ENCODE results near the gene PGF. TPM values are rescaled to one million over a fixed set of nuclear protein-coding genes. Genes with fewer than 3 reads are reported as not detected.

The PGF gene
- total and polyA plus RNA-seq, 2 of the 13 experiments (the other 11 are each of a cell fraction or from before 2014, with no cell fraction given) = 10.7 to 27.5 TPM

GRCh38 chr14:74911704-74912103 is 43.7 kb downstream of the PGF start:
- POLR2A ChIA-PET = interaction anchor here (1.5 kb wide), 1 partner anchor 11 kb away, joined by 5 read pairs; the partner anchor contains the start of gene RPS6KL1
- ATAC-seq = no peak
- WGBS (ENCODE audit: low lambda C conversion rate) = 44% methylated on average over 3 of the region's 5 CpGs
- peaks cover 11% of the 10 kb centered on the region; the same call in 1 of the 2 replicates for H3K4me1 ChIP-seq (ENCODE audit: insufficient read depth, low read length)
- TF ChIP-seq HIC2 (CRISPR knock-in tag; IDR thresholded peaks at IDR 0.05; ENCODE audit: low read depth) = no peak
- peak; percentile 60; the same call in 1 of the 2 replicates for TF ChIP-seq ZSCAN25 (CRISPR knock-in tag; IDR thresholded peaks at IDR 0.05)
- TF ChIP-seq NCOA1 (CRISPR knock-in tag; IDR thresholded peaks at IDR 0.05) = no peak
- TF ChIP-seq ZNF274 (CRISPR knock-in tag; IDR thresholded peaks at IDR 0.05) = no peak
- H3K27me3 ChIP-seq (ENCODE audit: control insufficient read depth in 1 of 2, insufficient read depth in 2 of 2, low read length in 2 of 2) = no peaks in the 10 kb centered on the region
- no peaks in the 10 kb centered on the region for H3K36me3 ChIP-seq (replicated peaks in 1 of 2; ENCODE audit: control insufficient read depth in 1 of 2, insufficient read depth in 2 of 2, low read length in 2 of 2)
- intact Hi-C loops (cut with micrococcal nuclease; ENCODE audit: unreplicated experiment) (no loop called here), in situ Hi-C loops (cut with HindIII; ENCODE audit: extremely low pct_ligation_motif_present, low pct_unique_long_range_greater_than_20kb) (loop anchor here (5.0 kb wide), 1 partner anchor 181 kb away; no protein-coding TSS in a partner anchor)
- no peak for FAIRE-seq
- no peak overlapping the region for H2AFZ ChIP-seq (ENCODE audit: low read length)
- no peak for DNase-seq (ENCODE audit: low spot score)
- no TSS peak for BruUV-seq (replicated peaks)
- no peaks in the 10 kb centered on the region for H3K9me3 ChIP-seq (ENCODE audit: low read length)
- H4K20me1 ChIP-seq (ENCODE audit: insufficient read depth, low read length) = no peaks in the 10 kb centered on the region
- no peaks in the 10 kb centered on the region for H3K79me2 ChIP-seq (ENCODE audit: insufficient read depth, low read length)
- CTCF ChIA-PET (ENCODE audit: low intra/inter-chr PET ratio, low total read pairs) = no interaction called here
- no peak overlapping the region for H3K4me3 ChIP-seq (replicated peaks in 1 of 3; ENCODE audit: insufficient read depth in 1 of 3, low read depth in 2 of 3, low read length in 3 of 3)
- H3K9ac ChIP-seq (ENCODE audit: insufficient read depth, low read depth, low read length) = no peak overlapping the region
- no peak overlapping the region for H3K27ac ChIP-seq (ENCODE audit: extremely low read length, insufficient read depth, low read length)
- H3K4me2 ChIP-seq (ENCODE audit: low read depth, low read length) = no peak overlapping the region

GRCh38 chr14:74911221-74911620 is 44.2 kb downstream of the PGF start:
- no peaks in the 10 kb centered on the region for H3K27me3 ChIP-seq (ENCODE audit: control insufficient read depth in 1 of 2, insufficient read depth in 2 of 2, low read length in 2 of 2)
- no peak for DNase-seq (ENCODE audit: low spot score)
- no peaks in the 10 kb centered on the region for H3K79me2 ChIP-seq (ENCODE audit: insufficient read depth, low read length)
- H3K36me3 ChIP-seq (replicated peaks in 1 of 2; ENCODE audit: control insufficient read depth in 1 of 2, insufficient read depth in 2 of 2, low read length in 2 of 2) = no peaks in the 10 kb centered on the region
- ChIA-PET POLR2A (interaction anchor here (1.5 kb wide), 1 partner anchor 11 kb away, joined by 5 read pairs; the partner anchor contains the start of gene RPS6KL1), CTCF (ENCODE audit: low intra/inter-chr PET ratio, low total read pairs) (no interaction called here)
- BruUV-seq (replicated peaks) = no TSS peak
- intact Hi-C loops (cut with micrococcal nuclease; ENCODE audit: unreplicated experiment) (no loop called here), in situ Hi-C loops (cut with HindIII; ENCODE audit: extremely low pct_ligation_motif_present, low pct_unique_long_range_greater_than_20kb) (loop anchor here (5.0 kb wide), 1 partner anchor 181 kb away; no protein-coding TSS in a partner anchor)
- FAIRE-seq = no peak
- H3K4me1 ChIP-seq (ENCODE audit: insufficient read depth, low read length) = peaks cover 11% of the 10 kb centered on the region; the same call in 1 of the 2 replicates
- no peak overlapping the region for H3K4me2 ChIP-seq (ENCODE audit: low read depth, low read length)
- no peak for ATAC-seq
- H3K27ac ChIP-seq (ENCODE audit: extremely low read length, insufficient read depth, low read length) = no peak overlapping the region
- H3K4me3 ChIP-seq (replicated peaks in 1 of 3; ENCODE audit: insufficient read depth in 1 of 3, low read depth in 2 of 3, low read length in 3 of 3) = no peak overlapping the region
- no peaks in the 10 kb centered on the region for H3K9me3 ChIP-seq (ENCODE audit: low read length)
- no peaks in the 10 kb centered on the region for H4K20me1 ChIP-seq (ENCODE audit: insufficient read depth, low read length)
- H3K9ac ChIP-seq (ENCODE audit: insufficient read depth, low read depth, low read length) = no peak overlapping the region
- no CpG with 5 or more reads among the region's 6 CpGs for WGBS (ENCODE audit: low lambda C conversion rate)
- no peak overlapping the region for H2AFZ ChIP-seq (ENCODE audit: low read length)
- TF ChIP-seq SAP130 (CRISPR knock-in tag; IDR thresholded peaks at IDR 0.05; ENCODE audit: low read depth) (no peak), XBP1 (CRISPR knock-in tag; IDR thresholded peaks at IDR 0.05) (no peak), ZNF282 (IDR thresholded peaks at IDR 0.05; ENCODE audit: partially characterized antibody) (no peak), ZNF780A (CRISPR knock-in tag; IDR thresholded peaks at IDR 0.05) (no peak), HNF4G (IDR thresholded peaks at IDR 0.05; ENCODE audit: borderline replicate concordance, low read depth, low read length) (no peak), HNF4G (CRISPR knock-in tag; IDR thresholded peaks at IDR 0.05; ENCODE audit: borderline replicate concordance, low read depth) (no peak), PITX1 (CRISPR knock-in tag; IDR thresholded peaks at IDR 0.05) (no peak), MTERF4 (CRISPR knock-in tag; IDR thresholded peaks at IDR 0.05) (no peak), ZMYM2 (CRISPR knock-in tag; IDR thresholded peaks at IDR 0.05) (no peak), HIC2 (CRISPR knock-in tag; IDR thresholded peaks at IDR 0.05; ENCODE audit: low read depth) (no peak), CREB1 (IDR thresholded peaks at IDR 0.05) (no peak), CREB1 (CRISPR knock-in tag; IDR thresholded peaks at IDR 0.05) (no peak), EZH2 (conservative IDR thresholded peaks at IDR 0.05; ENCODE audit: low read depth, low read length) (no peak)
